GM06990 (cell line): ENCODE data around the gene ALK.

Source experiments
- DNase-seq: peaks from one replicate; pipeline ENCODE4 v3.0.0-alpha.2; 2011; ENCODE audit not compliant: insufficient read length; ENCODE audit errors: extremely low read depth
- H3K27me3 ChIP-seq: replicated peaks from 2 replicates; pipeline ENCODE4 v1.6.0; 2011; ENCODE audit warnings: low read length; ENCODE audit not compliant: control insufficient read depth, insufficient read depth
- H3K36me3 ChIP-seq: 2 replicates; pipeline ENCODE4 v1.5.1; 2011; ENCODE audit warnings: low read length; ENCODE audit not compliant: control insufficient read depth, insufficient read depth
- H3K4me3 ChIP-seq: replicated peaks from 2 replicates; pipeline ENCODE4 v1.5.1; 2011; ENCODE audit warnings: low read depth, mild to moderate bottlenecking, control low read depth, low read length
- TF ChIP-seq, protein P1 (sequence below): IDR thresholded peaks from 2 replicates; pipeline ENCODE4 v1.5.1; 2011; ENCODE audit warnings: low read length, control low read depth, mild to moderate bottlenecking, inconsistent platforms; ENCODE audit not compliant: insufficient read depth, poor library complexity, severe bottlenecking

The ALK gene

DNA sequence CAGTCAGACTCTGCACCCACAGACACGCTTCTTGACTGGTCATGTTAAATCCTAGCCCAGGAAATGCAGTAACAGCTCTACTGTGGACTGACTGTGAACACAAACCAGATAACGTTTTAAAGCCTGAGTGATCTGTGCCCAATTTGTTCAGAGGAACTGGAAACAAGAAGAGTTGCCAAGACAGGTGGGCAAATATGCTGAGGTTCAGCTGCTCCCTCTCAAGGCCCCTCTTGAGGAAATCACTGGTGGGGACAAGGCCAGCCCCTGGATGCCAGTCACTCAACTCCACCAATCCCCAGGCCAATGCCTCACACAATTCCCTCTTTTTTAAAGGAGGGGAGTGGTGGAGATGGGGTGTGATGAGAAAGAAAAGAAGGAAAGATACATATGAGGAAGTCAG lies 261.2 kb downstream of the ALK start:
- no peaks in the 10 kb centered on the region; the same call in 1 of the 2 replicates for H3K27me3 ChIP-seq
- no peak for DNase-seq
- no peak overlapping the region for H3K4me3 ChIP-seq
- TF ChIP-seq, protein P1, sequence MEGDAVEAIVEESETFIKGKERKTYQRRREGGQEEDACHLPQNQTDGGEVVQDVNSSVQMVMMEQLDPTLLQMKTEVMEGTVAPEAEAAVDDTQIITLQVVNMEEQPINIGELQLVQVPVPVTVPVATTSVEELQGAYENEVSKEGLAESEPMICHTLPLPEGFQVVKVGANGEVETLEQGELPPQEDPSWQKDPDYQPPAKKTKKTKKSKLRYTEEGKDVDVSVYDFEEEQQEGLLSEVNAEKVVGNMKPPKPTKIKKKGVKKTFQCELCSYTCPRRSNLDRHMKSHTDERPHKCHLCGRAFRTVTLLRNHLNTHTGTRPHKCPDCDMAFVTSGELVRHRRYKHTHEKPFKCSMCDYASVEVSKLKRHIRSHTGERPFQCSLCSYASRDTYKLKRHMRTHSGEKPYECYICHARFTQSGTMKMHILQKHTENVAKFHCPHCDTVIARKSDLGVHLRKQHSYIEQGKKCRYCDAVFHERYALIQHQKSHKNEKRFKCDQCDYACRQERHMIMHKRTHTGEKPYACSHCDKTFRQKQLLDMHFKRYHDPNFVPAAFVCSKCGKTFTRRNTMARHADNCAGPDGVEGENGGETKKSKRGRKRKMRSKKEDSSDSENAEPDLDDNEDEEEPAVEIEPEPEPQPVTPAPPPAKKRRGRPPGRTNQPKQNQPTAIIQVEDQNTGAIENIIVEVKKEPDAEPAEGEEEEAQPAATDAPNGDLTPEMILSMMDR, result no peak
- H3K36me3 ChIP-seq, result no peaks in the 10 kb centered on the region

DNA sequence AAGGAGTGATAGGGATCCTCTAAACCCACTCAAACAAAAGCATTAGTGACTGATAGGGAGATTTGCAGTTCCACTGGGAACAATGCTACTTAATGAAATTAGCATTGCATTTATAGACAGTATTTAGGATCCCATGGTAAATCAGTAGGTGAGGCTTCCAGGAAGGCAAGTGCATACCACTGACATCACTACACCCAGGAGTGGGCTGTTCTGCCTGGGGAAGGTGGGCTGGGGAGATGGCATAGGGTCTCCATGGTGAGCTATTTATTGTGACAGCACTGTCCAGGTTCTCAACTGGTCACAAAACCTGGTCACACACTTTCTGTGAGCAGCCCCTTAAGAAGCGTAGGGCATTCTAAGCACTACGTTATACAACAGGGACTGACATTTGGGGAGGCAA lies 262.2 kb downstream of the ALK start:
- Histone ChIP-seq H3K27me3 (no peaks in the 10 kb centered on the region; the same call in 1 of the 2 replicates), H3K4me3 (no peak overlapping the region), H3K36me3 (no peaks in the 10 kb centered on the region)
- TF ChIP-seq, protein P1, result no peak
- DNase-seq, result no peak

DNA sequence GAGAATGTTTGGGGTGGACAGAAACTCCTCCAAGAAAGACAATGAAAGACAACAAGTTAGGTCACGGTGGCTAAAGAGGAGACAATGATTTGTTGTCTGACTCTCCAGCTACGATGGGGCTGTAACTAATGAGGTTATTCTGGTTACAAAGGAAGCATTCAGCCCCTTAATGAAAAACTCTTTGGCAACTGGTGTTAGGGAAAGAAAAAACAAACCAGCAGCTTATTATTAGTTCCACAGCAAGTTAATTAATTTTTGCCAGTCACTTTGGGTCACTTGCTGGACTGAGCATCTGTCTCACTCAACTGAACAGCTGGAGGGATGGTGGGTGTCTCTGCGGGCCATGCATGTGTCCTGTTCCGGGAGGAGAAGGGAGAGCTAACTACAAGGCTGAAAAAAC lies 263.7 kb downstream of the ALK start:
- TF ChIP-seq, protein P1, result no peak
- no peaks in the 10 kb centered on the region for H3K36me3 ChIP-seq
- H3K27me3 ChIP-seq, result no peaks in the 10 kb centered on the region; the same call in 1 of the 2 replicates
- no peak for DNase-seq
- no peak overlapping the region for H3K4me3 ChIP-seq

DNA sequence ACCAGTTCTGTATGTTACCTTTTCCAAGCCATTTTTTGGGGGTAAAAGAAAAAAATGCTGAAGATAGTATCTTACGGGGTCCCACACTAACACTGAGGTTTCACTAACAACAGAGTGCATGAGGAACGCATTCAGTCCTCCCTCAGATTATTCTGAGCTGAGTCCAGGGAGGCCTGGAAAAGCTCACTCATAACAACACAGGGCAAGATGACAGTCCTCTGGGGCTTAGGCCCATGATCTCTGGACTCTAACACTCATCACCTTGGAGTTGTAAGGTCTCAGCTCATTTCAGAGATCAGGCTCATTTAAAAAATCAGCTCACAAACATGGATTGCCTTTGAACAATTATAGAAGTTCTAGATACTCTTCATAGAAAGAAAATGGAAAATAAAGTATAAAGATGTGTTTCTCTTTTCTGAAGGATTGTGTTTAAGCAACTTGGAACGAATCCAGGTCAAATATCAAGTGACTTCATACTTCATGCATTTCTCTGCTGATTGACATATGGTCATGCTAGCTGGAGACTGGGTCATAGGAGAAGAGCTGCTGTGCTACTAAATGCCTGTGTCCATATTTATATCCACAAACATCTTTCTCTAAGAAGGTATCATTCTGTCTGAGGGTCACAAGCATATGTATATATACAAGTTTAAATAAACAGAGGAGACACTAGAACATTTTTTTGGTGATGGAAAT lies 265.8 kb downstream of the ALK start:
- DNase-seq, result no peak
- Histone ChIP-seq H3K36me3 (no peaks in the 10 kb centered on the region), H3K27me3 (no peaks in the 10 kb centered on the region), H3K4me3 (no peak overlapping the region)
- TF ChIP-seq, protein P1, result no peak

DNA sequence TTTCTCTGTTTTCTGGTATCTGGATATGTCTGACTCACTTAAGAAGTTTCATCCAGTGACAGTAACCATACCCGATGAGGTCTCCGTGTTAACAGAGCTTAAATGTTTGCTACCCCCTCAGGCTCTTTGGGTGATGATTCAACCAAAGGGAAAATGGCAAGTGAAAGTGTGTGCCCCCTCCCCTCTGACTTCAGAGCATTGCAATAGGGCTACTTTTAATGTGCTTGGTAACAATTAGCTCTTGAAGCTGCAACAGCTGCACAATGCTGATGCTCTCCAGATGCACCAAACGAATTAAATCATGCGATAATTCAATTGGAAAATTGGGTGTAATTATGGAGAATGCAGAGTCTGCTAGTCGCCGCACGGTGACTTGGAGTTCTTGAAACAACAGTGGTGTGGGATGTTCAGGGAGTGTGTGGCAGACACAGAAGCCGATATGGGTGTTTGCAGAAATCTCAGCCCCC lies 270.7 kb downstream of the ALK start:
- DNase-seq, result no peak
- Histone ChIP-seq H3K36me3 (no peaks in the 10 kb centered on the region), H3K27me3 (no peaks in the 10 kb centered on the region), H3K4me3 (no peak overlapping the region)
- TF ChIP-seq, protein P1, result no peak
